Activated naive CD4-positive, alpha-beta T cell treated with anti-CD3 and anti-CD28 coated beads, Interleukin-2, amount 50 U/mL, for 24 hours (primary cell): ENCODE measurements around the gene COL13A1.

Source experiments
- H3K27ac Mint-ChIP-seq: one replicate; pipeline ENCODE4 v1.8.0; 2021; ENCODE audit warnings: mild to moderate bottlenecking, mixed read lengths
- H3K27me3 Mint-ChIP-seq: one replicate; pipeline ENCODE4 v1.8.0; 2021; ENCODE audit warnings: mixed read lengths
- H3K36me3 Mint-ChIP-seq: one replicate; pipeline ENCODE4 v1.8.0; 2021; ENCODE audit warnings: mixed read lengths
- H3K4me1 Mint-ChIP-seq: one replicate; pipeline ENCODE4 v1.8.0; 2021; ENCODE audit warnings: mixed read lengths
- H3K4me3 Mint-ChIP-seq: one replicate; pipeline ENCODE4 v1.8.0; 2021; ENCODE audit warnings: mild to moderate bottlenecking, mixed read lengths
- H3K9me3 Mint-ChIP-seq: one replicate; pipeline ENCODE4 v1.8.0; 2021; ENCODE audit warnings: mixed read lengths

Gene COL13A1

GRCh38 chr10:69807122-69807521, 5.4 kb downstream of the COL13A1 start:
- Mint-ChIP-seq H3K9me3 (no peaks in the 10 kb centered on the region), H3K27me3 (peaks cover 14% of the 10 kb centered on the region), H3K27ac (no peak overlapping the region), H3K36me3 (no peaks in the 10 kb centered on the region), H3K4me1 (peaks cover 5% of the 10 kb centered on the region), H3K4me3 (no peak overlapping the region)

GRCh38 chr10:69807696-69808095, 6.0 kb downstream of the COL13A1 start:
- Mint-ChIP-seq H3K4me3 (no peak overlapping the region), H3K27ac (no peak overlapping the region), H3K27me3 (peaks cover 14% of the 10 kb centered on the region)

GRCh38 chr10:69809318-69809717, 7.6 kb downstream of the COL13A1 start:
- Mint-ChIP-seq H3K27ac (no peak overlapping the region), H3K27me3 (peaks cover 6% of the 10 kb centered on the region), H3K4me1 (no peaks in the 10 kb centered on the region), H3K4me3 (no peak overlapping the region), H3K9me3 (no peaks in the 10 kb centered on the region), H3K36me3 (no peaks in the 10 kb centered on the region)

More at GRCh38 chr10:69807696-69808095, 6.0 kb downstream of the COL13A1 start:
- H3K9me3 Mint-ChIP-seq = no peaks in the 10 kb centered on the region
- H3K36me3 Mint-ChIP-seq = no peaks in the 10 kb centered on the region
- H3K4me1 Mint-ChIP-seq = peaks cover 4% of the 10 kb centered on the region

GRCh38 chr10:69810097-69810496, 8.4 kb downstream of the COL13A1 start:
- H3K27me3 Mint-ChIP-seq = peaks cover under 1% of the 10 kb centered on the region
- H3K4me3 Mint-ChIP-seq = no peak overlapping the region
- no peaks in the 10 kb centered on the region for H3K36me3 Mint-ChIP-seq
- no peaks in the 10 kb centered on the region for H3K9me3 Mint-ChIP-seq
- H3K27ac Mint-ChIP-seq = no peak overlapping the region
- H3K4me1 Mint-ChIP-seq = no peaks in the 10 kb centered on the region

GRCh38 chr10:69810675-69811397, 9.1 kb downstream of the COL13A1 start:
- no peaks in the 10 kb centered on the region for H3K27me3 Mint-ChIP-seq
- H3K4me1 Mint-ChIP-seq = no peaks in the 10 kb centered on the region
- H3K4me3 Mint-ChIP-seq = no peak overlapping the region
- H3K27ac Mint-ChIP-seq = no peak overlapping the region
- no peaks in the 10 kb centered on the region for H3K36me3 Mint-ChIP-seq
- H3K9me3 Mint-ChIP-seq = no peaks in the 10 kb centered on the region

- H3K27me3 Mint-ChIP-seq = no peaks in the 10 kb centered on the region
- H3K4me1 Mint-ChIP-seq = peaks cover 17% of the 10 kb centered on the region
- H3K36me3 Mint-ChIP-seq = no peaks in the 10 kb centered on the region
- H3K4me3 Mint-ChIP-seq = no peak overlapping the region
- no peaks in the 10 kb centered on the region for H3K9me3 Mint-ChIP-seq
- no peak overlapping the region for H3K27ac Mint-ChIP-seq
Observed at GRCh38 chr10:69813632-69814031, 11.9 kb downstream of the COL13A1 start.

GRCh38 chr10:69814251-69814650, 12.5 kb downstream of the COL13A1 start:
- Mint-ChIP-seq H3K36me3 (no peaks in the 10 kb centered on the region), H3K27ac (no peak overlapping the region), H3K4me3 (no peak overlapping the region), H3K27me3 (no peaks in the 10 kb centered on the region), H3K4me1 (peaks cover 17% of the 10 kb centered on the region), H3K9me3 (no peaks in the 10 kb centered on the region)

GRCh38 chr10:69815104-69815503, 13.4 kb downstream of the COL13A1 start:
- Mint-ChIP-seq H3K9me3 (no peaks in the 10 kb centered on the region), H3K36me3 (no peaks in the 10 kb centered on the region), H3K4me1 (peaks cover 17% of the 10 kb centered on the region), H3K4me3 (no peak overlapping the region), H3K27ac (no peak overlapping the region), H3K27me3 (no peaks in the 10 kb centered on the region)

GRCh38 chr10:69816521-69816920, 14.8 kb downstream of the COL13A1 start:
- H3K36me3 Mint-ChIP-seq = no peaks in the 10 kb centered on the region
- no peaks in the 10 kb centered on the region for H3K9me3 Mint-ChIP-seq
- no peak overlapping the region for H3K4me3 Mint-ChIP-seq
- peaks cover 21% of the 10 kb centered on the region for H3K4me1 Mint-ChIP-seq
- H3K27ac Mint-ChIP-seq = no peak overlapping the region
- no peaks in the 10 kb centered on the region for H3K27me3 Mint-ChIP-seq

GRCh38 chr10:69817078-69817581, 15.4 kb downstream of the COL13A1 start:
- Mint-ChIP-seq H3K27ac (no peak overlapping the region), H3K4me3 (no peak overlapping the region), H3K4me1 (peaks cover 21% of the 10 kb centered on the region), H3K9me3 (no peaks in the 10 kb centered on the region), H3K36me3 (no peaks in the 10 kb centered on the region), H3K27me3 (no peaks in the 10 kb centered on the region)

GRCh38 chr10:69818676-69819239, 17.1 kb downstream of the COL13A1 start:
- no peak overlapping the region for H3K4me3 Mint-ChIP-seq
- H3K9me3 Mint-ChIP-seq = no peaks in the 10 kb centered on the region
- H3K27me3 Mint-ChIP-seq = no peaks in the 10 kb centered on the region
- no peaks in the 10 kb centered on the region for H3K36me3 Mint-ChIP-seq
- no peak overlapping the region for H3K27ac Mint-ChIP-seq
- H3K4me1 Mint-ChIP-seq = peaks cover 21% of the 10 kb centered on the region

- Mint-ChIP-seq H3K27ac (no peak overlapping the region), H3K9me3 (no peaks in the 10 kb centered on the region), H3K27me3 (no peaks in the 10 kb centered on the region), H3K4me3 (no peak overlapping the region), H3K4me1 (peaks cover 21% of the 10 kb centered on the region), H3K36me3 (no peaks in the 10 kb centered on the region)
Observed at GRCh38 chr10:69819716-69820506, 18.2 kb downstream of the COL13A1 start.

- Mint-ChIP-seq H3K4me3 (no peak overlapping the region), H3K4me1 (peaks cover 21% of the 10 kb centered on the region), H3K36me3 (no peaks in the 10 kb centered on the region), H3K27me3 (no peaks in the 10 kb centered on the region), H3K27ac (no peak overlapping the region), H3K9me3 (no peaks in the 10 kb centered on the region)
Observed at GRCh38 chr10:69820817-69821216, 19.1 kb downstream of the COL13A1 start.

- no peaks in the 10 kb centered on the region for H3K9me3 Mint-ChIP-seq
- no peak overlapping the region for H3K27ac Mint-ChIP-seq
- H3K27me3 Mint-ChIP-seq = peaks cover 5% of the 10 kb centered on the region
- no peak overlapping the region for H3K4me3 Mint-ChIP-seq
- H3K36me3 Mint-ChIP-seq = no peaks in the 10 kb centered on the region
- H3K4me1 Mint-ChIP-seq = peaks cover 3% of the 10 kb centered on the region
Observed at GRCh38 chr10:69825604-69826003, 23.9 kb downstream of the COL13A1 start.

- Mint-ChIP-seq H3K4me1 (no peaks in the 10 kb centered on the region), H3K9me3 (no peaks in the 10 kb centered on the region), H3K27me3 (peaks cover 5% of the 10 kb centered on the region), H3K4me3 (no peak overlapping the region), H3K27ac (no peak overlapping the region), H3K36me3 (no peaks in the 10 kb centered on the region)
Observed at GRCh38 chr10:69826094-69826493, 24.4 kb downstream of the COL13A1 start.
